IPS-11a (cell line): Measurements from ENCODE around the gene FOXB1.

Experiments used
- H3K4me3 ChIP-seq: one replicate; pipeline ENCODE4 v1.5.1; 2013; ENCODE audit warnings: low read depth, low read length, control low read depth

FOXB1 gene

DNA sequence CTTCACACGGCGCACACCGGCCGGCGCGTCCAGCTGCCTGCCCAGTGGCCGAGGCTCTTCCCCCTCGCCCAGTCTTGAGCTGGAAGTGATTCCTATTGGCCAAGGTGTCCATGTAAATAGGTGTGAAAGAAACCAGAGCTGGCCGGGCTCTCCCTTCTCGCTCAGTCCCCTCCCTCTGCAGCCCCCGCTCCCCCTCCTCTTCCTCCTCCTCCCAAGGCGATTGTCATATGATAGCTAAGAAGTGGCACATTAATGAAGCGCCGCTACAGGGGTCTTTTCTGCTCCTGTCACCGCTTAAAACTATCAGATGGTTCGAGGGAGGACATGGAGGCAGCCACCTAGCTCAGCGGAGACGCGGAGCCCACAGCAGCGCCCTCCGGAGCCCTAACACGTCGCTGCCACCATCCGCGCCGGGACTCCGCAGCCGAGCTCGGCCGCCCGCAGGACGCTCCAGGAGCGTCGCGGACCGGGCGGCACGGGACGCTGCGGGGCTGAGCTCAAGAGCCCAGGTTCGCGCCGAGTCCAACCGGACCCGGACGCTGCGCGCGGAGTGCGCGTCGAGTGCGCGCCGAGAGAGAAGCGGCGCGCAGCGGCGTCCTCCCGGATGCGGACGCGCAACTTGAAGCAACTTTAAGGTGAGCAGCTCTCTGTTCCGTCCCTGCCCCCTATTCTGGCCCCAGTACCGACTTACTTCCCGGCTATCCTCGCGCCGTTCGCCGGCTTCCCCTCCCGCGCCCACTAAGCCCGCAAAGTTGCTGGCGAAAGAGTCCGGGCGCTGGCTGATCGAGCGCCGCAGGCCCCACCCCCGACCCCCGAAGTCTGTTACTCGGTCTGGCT lies at the start of gene FOXB1:
FOXB1 (plus strand) TSS at position 303 of the 837 bp plus-strand sequence. CDS start 653 bp downstream, outside the sequence.
- peak within 1 kb of the TSS; percentile 41 for H3K4me3 ChIP-seq

DNA sequence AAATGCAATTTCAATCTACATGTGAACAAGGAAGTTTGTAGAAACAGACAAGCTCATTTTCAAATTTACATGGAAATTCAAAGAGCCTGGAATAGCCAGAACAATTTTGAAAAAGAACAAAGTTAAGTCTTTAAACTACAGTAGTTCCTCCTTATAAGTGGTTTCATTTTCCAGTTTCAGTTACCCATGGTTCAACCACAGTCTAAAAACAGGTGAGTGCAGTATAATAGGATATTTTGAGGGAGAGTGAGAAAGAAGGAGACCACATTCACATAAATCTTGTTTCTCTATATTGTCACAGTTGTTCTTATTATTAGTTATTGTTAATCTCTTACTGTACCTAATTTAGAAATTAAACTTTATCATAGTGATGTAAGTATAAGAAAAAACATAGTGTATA lies 45.8 kb upstream of the FOXB1 start:
- no peak overlapping the region for H3K4me3 ChIP-seq

GRCh38 chr15:59960318-59960717 lies 43.8 kb upstream of the FOXB1 start:
- no peak overlapping the region for H3K4me3 ChIP-seq

- H3K4me3 ChIP-seq, result no peak overlapping the region
These were observed 40.8 kb upstream of the FOXB1 start for GRCh38 chr15:59963322-59963721.

GRCh38 chr15:59963925-59964324 lies 40.2 kb upstream of the FOXB1 start:
- no peak overlapping the region for H3K4me3 ChIP-seq

DNA sequence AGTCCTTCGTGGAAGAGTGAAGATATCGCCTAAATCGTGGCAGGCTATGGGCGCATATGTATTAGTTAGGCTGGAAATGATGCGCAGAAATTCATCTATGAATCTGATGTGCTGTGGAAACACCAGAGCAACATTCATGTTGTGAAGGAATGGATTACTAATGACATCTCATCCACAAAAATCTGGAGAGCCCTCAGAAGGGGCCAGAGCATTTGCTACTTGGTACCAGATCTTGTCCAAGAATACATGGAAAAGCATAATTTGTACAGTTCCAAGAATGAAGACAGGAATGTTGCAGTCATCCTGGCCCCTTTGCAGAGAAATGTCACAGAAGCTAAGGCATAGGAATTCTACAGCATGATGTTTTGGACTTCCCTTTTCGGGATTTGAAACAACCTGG lies 38.4 kb upstream of the FOXB1 start:
- H3K4me3 ChIP-seq, result no peak overlapping the region

DNA sequence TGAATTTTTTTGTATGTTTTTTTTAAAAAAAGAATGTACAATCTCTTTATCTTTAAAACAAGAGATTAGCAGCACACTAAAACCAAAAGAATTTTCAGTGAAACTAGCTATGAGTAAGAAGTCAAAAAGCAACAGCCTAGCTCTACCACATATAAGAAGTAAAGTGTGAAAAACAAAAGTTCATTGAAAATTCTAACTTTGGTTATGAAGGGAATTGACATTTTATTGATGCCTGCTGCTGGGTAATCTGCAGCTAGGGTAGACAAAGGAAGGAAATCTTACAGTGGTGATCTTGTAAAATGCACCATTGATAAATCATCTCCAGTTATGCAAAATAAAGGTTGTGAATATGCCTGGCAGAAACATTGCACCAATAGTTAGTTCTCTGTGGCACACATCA lies 37.8 kb upstream of the FOXB1 start:
- no peak overlapping the region for H3K4me3 ChIP-seq

- H3K4me3 ChIP-seq, result no peak overlapping the region
These were observed 35.8 kb upstream of the FOXB1 start for GRCh38 chr15:59968314-59968713.

- no peak overlapping the region for H3K4me3 ChIP-seq
These were observed 31.9 kb upstream of the FOXB1 start for GRCh38 chr15:59972241-59972640.

DNA sequence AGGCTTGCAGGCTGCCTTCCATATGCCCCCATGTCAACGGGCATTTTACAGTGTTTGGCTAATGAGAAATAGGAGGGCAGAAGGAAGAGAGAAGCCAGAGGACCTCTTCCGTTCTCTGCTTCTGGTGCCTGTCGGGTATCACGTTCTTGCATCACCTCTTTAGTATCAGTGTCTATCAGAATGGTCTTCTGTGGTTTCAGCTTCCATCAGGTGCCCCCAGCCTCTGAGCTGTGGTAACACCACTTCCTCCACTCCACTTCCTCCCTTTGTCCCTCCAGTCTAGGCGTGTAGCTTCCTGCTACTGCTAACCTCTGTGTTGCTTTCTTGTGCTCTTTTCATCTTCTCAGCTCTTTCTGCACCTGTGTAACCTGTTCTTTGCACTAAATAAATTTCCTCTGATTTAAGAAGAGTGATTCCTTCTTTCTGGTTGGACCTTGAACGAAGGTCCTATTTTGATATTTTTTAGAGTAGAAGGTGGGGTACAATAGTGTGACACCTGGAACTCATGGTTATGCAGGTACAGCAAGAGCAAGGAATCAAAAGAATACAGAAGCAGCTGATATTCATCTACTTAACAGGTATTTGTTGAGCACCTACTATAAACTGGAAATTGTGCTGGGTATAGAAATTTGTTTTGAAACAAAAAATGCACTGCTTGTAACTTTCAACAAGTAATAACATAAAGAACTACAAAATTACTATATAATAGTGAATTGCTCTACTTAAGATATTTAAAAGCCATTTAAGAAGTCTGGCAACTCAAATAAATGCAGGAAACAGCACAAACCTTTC lies 27.4 kb upstream of the FOXB1 start:
- H3K4me3 ChIP-seq, result no peak overlapping the region

DNA sequence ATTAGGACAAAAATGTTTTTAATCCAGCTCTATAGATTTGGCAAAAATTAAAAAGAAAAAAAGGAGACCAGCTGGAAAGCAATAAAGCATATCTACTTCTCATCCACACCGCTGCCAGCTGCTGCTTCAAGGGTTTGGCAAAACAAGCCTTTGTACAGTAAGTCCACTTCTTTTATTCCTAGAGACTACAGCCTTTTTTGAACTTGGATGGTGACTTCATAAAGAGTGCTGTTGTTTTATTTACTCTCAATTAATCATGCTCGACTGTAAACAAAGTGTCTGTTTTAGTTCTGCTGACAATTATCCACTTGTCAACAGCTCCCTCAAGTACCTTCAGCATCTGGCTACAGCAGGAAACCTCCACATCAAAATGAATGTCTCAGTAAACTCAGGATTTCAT lies 12.3 kb upstream of the FOXB1 start:
- H3K4me3 ChIP-seq, result no peak overlapping the region

GRCh38 chr15:59993041-59993750 lies 10.9 kb upstream of the FOXB1 start:
- H3K4me3 ChIP-seq, result no peak overlapping the region

DNA sequence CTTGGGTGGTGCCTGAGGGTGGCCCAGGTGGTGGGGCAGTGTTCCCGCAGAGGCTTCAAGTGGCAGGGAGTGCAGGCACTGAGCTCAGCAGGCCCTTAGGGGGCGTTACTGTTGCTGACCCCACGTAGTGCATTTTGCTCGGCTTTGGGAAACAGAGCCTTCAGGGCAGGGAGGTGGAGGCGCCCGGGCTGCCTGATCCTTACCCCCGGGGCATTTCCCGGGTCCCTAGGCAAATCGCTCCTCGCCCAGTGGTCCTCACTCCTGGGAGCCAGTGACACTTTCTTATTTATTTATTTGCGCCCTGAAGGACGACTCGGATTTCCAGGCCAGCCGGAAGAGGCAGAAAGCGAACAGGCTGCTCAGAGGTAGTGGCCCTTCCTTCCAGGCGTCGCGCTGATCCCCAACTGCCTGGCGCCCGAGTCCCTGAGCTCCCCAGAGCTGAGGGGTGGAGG lies 10.1 kb upstream of the FOXB1 start:
- no peak overlapping the region for H3K4me3 ChIP-seq

DNA sequence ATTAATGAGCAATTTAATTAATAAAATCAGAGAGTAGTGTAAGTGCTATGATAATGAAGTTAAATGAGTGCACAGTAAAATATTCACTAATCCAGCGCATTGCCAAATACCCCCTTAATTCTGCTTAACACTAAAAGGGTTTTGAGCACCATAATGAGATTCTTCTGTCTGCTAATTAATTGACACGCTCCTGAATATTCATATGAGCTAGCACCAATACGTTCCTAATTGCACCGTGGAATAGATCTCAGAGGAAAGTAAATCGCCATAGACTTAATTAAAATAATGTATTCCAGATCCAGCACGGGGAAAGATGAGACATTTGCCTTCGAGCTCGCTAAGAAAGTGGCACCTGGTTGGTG lies 9.6 kb upstream of the FOXB1 start:
- H3K4me3 ChIP-seq, result peak overlapping the region; percentile 38

DNA sequence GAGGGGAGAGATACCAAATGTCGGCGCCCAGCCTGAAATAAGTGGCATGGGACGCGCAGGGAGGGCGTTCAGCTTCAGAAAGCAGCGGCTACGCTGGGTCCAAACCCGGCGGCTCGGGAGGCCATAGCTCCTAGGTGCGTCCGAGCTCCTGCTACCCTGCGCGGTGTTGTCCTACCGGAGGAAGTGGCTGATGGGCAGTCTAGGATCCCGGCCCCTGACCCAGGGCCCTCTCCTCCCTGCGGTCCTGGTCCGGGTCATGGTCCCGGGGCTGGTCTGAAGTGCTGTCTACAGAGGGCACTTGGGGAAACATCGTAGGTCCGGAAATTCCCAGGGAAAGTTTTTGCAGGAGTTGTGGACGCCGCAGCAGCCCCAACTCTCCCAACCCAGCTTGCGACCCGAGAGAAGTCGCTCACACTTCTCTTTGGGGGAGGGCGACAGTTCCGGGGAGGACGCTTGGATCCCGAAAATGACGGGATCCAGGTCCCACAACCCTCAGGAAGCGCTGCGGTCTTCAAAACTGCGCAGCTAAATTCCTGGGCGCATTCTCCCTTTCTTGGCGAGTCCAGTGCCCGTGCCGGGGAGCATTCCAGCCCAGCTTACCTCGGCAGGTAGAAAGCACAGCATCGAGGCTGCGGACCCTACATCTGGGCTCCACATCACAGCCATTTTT lies 9.1 kb upstream of the FOXB1 start:
- H3K4me3 ChIP-seq, result peak overlapping the region; percentile 38

DNA sequence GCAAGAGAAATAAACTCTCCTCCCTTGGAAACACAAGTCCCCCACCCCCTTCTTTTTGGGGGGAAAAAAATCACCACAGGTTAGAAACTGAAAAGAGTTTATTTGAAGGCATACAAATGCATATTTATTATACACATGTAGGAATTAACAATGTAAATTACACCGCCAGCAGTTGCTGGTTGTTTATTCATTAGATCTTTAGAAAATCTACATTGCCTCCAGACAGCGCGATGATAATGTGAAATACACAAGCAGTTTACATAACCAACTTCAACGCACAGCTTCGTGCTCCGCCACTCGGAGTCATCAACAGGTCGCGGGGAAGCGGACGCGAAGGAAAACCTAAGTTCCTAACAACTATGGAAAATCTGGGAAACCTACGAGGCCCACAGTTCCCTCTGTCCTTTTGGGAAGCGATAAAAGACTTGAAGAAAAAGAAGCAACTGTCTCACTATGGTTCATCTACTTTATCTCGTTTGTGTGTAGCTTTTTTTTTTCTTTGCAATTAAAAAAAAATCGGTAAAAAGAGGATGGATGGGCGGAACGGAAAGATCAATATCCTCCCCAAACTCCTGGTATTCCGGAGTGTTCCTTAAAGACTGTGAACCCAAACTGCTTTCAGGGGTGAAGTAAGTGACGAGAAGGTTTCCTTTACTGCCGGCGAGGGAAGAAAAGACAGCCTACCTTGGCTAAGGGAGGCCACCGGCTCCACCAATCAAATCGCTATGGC lies 8.4 kb upstream of the FOXB1 start:
- no peak overlapping the region for H3K4me3 ChIP-seq

DNA sequence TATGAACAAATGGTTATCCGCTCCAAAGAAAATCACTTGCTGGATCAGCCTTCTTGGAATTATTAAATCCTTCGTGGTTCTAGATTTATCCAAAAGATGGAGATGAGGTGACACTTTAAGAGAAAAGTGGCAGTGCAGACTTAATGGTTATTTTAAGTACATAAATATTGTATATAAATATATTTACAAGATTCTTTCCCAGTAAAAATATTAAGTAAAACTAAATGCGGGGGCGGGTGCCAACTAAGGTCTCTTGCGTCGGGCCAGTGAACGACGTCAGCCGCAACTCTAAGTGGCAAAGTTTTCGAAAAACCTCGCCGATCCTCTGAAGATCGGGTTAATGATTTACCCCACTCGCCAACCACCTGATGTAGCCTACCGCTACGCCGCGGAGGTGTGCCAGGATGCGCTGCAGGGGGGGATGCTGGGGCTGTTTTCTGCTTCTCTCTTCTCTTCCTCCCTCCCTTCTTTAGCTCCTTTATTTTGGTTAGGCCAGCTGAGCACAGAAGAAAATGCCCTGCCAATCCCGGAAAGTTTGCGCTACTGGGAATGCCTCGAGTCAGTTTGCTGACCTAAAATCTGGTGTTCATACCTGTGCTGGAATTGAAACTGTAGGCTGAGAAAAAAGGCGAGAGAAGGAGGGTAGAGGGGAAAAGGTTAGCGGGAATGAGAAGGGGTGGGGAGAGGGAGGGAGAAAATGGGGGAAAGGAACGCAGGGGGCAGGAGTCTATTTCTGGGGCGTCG lies 7.6 kb upstream of the FOXB1 start:
- H3K4me3 ChIP-seq, result no peak overlapping the region

DNA sequence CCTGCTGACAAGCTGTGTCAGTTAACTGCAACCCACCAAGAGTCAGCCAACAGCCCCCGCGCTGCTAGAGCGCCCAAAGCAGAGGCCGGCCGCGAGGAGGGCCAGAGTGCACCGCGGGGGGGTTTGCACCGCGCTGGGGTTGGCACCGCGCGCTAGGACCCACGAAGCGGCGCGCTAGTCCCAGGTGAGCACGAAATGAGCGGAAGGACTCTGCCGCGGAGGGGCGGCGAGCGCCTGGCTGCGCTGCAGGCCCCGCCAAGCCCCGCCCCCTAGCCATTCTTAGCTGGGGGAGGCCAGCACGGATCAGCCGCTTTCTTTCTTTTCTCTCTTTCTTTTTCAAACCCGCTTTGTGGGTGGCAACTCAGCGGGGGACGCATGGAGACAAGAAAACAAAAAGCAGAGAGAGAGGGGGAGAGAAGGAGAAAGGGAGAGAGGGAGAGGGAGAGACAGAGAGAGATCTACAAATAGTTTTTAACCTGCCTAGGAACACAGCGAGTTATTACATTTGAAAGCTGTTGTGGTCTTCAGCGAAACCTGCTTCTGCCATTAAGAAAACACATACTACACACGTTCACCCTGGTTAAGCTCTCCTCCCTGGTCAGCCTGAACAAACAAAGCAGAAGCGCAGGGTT lies 6.9 kb upstream of the FOXB1 start:
- H3K4me3 ChIP-seq, result no peak overlapping the region

GRCh38 chr15:59998305-59998949 lies 5.7 kb upstream of the FOXB1 start:
- H3K4me3 ChIP-seq, result no peak overlapping the region
